Body of pancreas (tissue), 4 donors: ENCODE data around the gene SF3B4. TPM values are rescaled to one million over a fixed set of nuclear protein-coding genes. Genes with fewer than 3 reads are reported as not detected.

Experiments used
- ATAC-seq: fragments of 150-250 bp; one replicate; pipeline ENCODE4 v1.9.1; 2016
- DNase-seq, 4 donors: peaks; one replicate each; pipeline ENCODE4 v3.0.0-alpha.2; 2019
- H3K27ac ChIP-seq, 4 donors: fragments of 200-600 bp; sonication (generic); 1 replicate in 3 of 4; 2 replicates in 1 of 4; pipeline versions ENCODE4 v1.5.1 to v1.6.1; 2016 to 2019; ENCODE audit warnings: mild to moderate bottlenecking in 1 of 4, mixed read lengths in 1 of 4, moderate library complexity in 1 of 4
- H3K27me3 ChIP-seq, 2 donors: fragments of 200-600 bp; sonication (generic); one replicate each; pipeline ENCODE4 v1.6.0; 2016; ENCODE audit warnings: mild to moderate bottlenecking in 1 of 2
- H3K36me3 ChIP-seq, 2 donors: fragments of 200-600 bp; sonication (generic); replicated peaks in 1 of 2; 2 replicates each; pipeline ENCODE4 v1.5.1; 2016; ENCODE audit warnings: low read depth in 2 of 2; ENCODE audit not compliant: insufficient read depth in 1 of 2
- H3K4me1 ChIP-seq: fragments of 200-600 bp; sonication (generic); one replicate; pipeline ENCODE4 v1.6.0; 2016
- H3K4me3 ChIP-seq, 2 donors: fragments of 200-600 bp; sonication (generic); 1 replicate in 1 of 2; 2 replicates in 1 of 2; pipeline ENCODE4 v1.5.1; 2016 to 2019
- H3K9me3 ChIP-seq, 3 donors: fragments of 200-600 bp; sonication (generic); 1 replicate in 2 of 3; 2 replicates in 1 of 3; pipeline ENCODE4 v1.5.1; 2016
- POLR2A ChIP-seq, 3 donors: fragments of 450-650 bp; IDR thresholded peaks; one replicate each; pipeline ENCODE4 v1.6.1; 2016; ENCODE audit warnings: antibody characterized with exemption in 3 of 3, mild to moderate bottlenecking in 2 of 3
- WGBS, 2 donors: methylation state at CpG; one replicate each; pipeline ENCODE4 v1.1.5; 2017; 5-methylcytosine and 5-hydroxymethylcytosine counted together
- intact Hi-C: fragments of 100-400 bp; cut with DNase I; formaldehyde crosslinking; loops from one replicate; pipeline ENCODE4 v1.15.1; 2023
- total RNA-seq, 2 donors: library from RNA; depleted of rRNA; stranded (reverse); fragments of >200 nt; gene quantifications; one replicate each; pipeline ENCODE4 v1.1.0, GENCODE V29; 2016
- TF ChIP-seq, protein P1 (sequence below), 7 experiments: fragments of 450-650 bp in 4 of 7; fragments of 200-600 bp in 3 of 7; sonication (generic) in 3 of 7; IDR thresholded peaks; one replicate each; pipeline ENCODE4 v1.5.1; 2016 to 2019; ENCODE audit warnings: antibody characterized with exemption in 7 of 7

SF3B4 gene
- total RNA-seq, 2 donors from 2014 or later = 4.7 to 8.2 TPM

DNA sequence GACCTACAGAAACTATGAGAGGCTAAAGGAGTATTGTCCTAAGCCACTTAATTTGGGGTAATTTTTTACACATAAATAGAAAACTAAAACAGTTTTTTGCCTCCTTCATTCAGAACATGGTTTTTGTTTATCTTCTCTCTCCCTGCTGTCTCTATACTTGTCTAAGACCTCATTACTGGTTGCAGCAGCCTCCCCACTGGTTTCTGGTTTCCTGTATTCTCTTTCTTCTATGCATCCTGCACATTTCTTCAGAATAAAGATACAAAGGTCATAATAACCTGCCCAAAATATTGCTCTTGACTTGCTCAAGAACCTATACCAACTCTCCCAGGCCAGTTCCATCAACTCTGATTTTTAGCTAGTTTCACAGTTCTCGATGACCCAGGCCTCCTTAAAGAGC, 48.0 kb downstream of the SF3B4 start:
- ATAC-seq (no peak), DNase-seq (no peak)
- H3K9me3 ChIP-seq = no peaks in the 10 kb centered on the region
- H3K36me3 ChIP-seq = no peaks in the 10 kb centered on the region
- intact Hi-C loops = no loop called here
- H3K4me1 ChIP-seq = peaks cover 9% of the 10 kb centered on the region
- H3K27ac ChIP-seq = no peak overlapping the region
- 76 to 92% methylated on average over 1 of the region's 1 CpG for whole genome bisulfite sequencing, 2 donors
- H3K4me3 ChIP-seq = no peak overlapping the region
- no peaks in the 10 kb centered on the region for H3K27me3 ChIP-seq
- no peak for TF ChIP-seq POLR2A (IDR thresholded peaks at IDR 0.05)
- TF ChIP-seq, protein P1, sequence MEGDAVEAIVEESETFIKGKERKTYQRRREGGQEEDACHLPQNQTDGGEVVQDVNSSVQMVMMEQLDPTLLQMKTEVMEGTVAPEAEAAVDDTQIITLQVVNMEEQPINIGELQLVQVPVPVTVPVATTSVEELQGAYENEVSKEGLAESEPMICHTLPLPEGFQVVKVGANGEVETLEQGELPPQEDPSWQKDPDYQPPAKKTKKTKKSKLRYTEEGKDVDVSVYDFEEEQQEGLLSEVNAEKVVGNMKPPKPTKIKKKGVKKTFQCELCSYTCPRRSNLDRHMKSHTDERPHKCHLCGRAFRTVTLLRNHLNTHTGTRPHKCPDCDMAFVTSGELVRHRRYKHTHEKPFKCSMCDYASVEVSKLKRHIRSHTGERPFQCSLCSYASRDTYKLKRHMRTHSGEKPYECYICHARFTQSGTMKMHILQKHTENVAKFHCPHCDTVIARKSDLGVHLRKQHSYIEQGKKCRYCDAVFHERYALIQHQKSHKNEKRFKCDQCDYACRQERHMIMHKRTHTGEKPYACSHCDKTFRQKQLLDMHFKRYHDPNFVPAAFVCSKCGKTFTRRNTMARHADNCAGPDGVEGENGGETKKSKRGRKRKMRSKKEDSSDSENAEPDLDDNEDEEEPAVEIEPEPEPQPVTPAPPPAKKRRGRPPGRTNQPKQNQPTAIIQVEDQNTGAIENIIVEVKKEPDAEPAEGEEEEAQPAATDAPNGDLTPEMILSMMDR (IDR thresholded peaks at IDR 0.05) = no peak

DNA sequence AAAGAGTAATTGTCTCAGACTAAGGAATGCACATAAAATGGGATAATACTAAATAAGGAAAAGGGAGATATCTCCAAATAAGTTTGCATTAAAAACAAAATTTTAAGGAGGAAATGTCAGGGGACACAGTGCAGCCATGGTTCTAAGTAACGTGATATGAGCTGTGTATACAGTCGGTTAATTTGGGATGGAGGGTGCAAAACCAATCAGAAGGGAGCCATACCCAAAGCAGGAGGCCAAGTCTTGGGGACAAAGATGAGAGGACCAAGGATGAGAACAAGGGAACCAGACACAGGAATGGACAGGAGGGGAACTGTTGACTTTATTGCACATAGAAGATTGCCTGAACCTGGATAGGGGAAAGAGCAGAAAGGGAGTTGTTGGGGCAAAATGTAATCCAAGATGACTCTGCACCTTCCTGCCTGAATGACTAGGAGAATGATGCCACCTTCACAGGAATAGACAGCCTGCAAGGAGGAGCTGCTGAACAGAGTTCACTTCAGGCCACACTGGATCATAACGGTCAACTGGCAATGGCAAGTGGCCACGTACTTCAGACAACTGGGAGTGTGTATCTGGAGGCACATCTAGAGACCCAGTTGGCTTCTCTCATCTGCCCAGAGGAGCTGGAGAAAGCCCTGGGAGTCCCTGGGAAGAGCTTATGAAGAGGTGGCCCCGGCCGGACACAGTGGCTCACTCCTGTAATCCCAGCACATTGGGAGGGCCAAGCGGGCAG, 50.2 kb downstream of the SF3B4 start:
- ATAC-seq = no peak
- H3K27me3 ChIP-seq = no peaks in the 10 kb centered on the region
- WGBS, 2 donors = 83 to 91% methylated on average over 4 to 7 of the region's 7 CpGs

More for the DNA sequence above, 50.2 kb downstream of the SF3B4 start:
- no peak overlapping the region for H3K27ac ChIP-seq
- no peak overlapping the region for H3K4me3 ChIP-seq
- DNase-seq = no peak
- no peak for TF ChIP-seq POLR2A (IDR thresholded peaks at IDR 0.05)
- TF ChIP-seq, protein P1 (IDR thresholded peaks at IDR 0.05) = no peak
- intact Hi-C loops = no loop called here
- no peaks in the 10 kb centered on the region for H3K9me3 ChIP-seq
- H3K36me3 ChIP-seq = no peaks in the 10 kb centered on the region
- H3K4me1 ChIP-seq = no peaks in the 10 kb centered on the region

Other genes with a start within 250 kb of the SF3B4 start
- 1 to 10 TPM in 1 of 2 donors, not detected in 1; 3.1 TPM for gene FCGR1A, start 145.1 kb downstream of the SF3B4 start, total RNA-seq
- 10 to 100 TPM in 1 of 2 donors, 1 to 10 TPM in 1; 9.6 to 35.5 TPM for gene BOLA1, start 28.2 kb downstream of the SF3B4 start, total RNA-seq
- 1 to 10 TPM in 1 of 2 donors, under 1 TPM in 1; 0.33 to 2.1 TPM for gene SV2A, start 10.0 kb downstream of the SF3B4 start, total RNA-seq
- gene MTMR11, start 9.1 kb upstream of the SF3B4 start, total RNA-seq = 10 to 100 TPM in 1 of 2 donors, 1 to 10 TPM in 1; 3.0 to 28.3 TPM
- 10 to 100 TPM in 1 of 2 donors, 1 to 10 TPM in 1; 8.6 to 13.2 TPM for gene OTUD7B, start 82.9 kb upstream of the SF3B4 start, total RNA-seq
- gene VPS45, start 140.0 kb upstream of the SF3B4 start, total RNA-seq = 10 to 100 TPM; 30.9 to 34.3 TPM
- 1 to 10 TPM; 5.3 to 7.0 TPM for gene PLEKHO1, start 222.1 kb upstream of the SF3B4 start, total RNA-seq